MCF 10A (cell line): Measurements from ENCODE around the gene HTR1B. TPM values are rescaled to one million over a fixed set of nuclear protein-coding genes. Genes with fewer than 3 reads are reported as not detected.

Experiments used
- BruUV-seq: library from RNA; stranded (reverse); fragments of 400-500 nt; replicated peaks from 2 replicates; lab custom pipeline; 2021; lab: Mats Ljungman, UMichigan
- CTCF ChIA-PET: fragments of 300-600 bp; sonication (Branson Sonifier 250); formaldehyde crosslinking; extraction: SDS; loops from one replicate; lab custom pipeline; 2021; ENCODE audit warnings: antibody characterized with exemption, inconsistent platforms; lab: Yijun Ruan, JAX
- POLR2A ChIA-PET: fragments of 300-600, 350-650 bp; sonication (Branson Sonifier 250); formaldehyde crosslinking; extraction: SDS; loops from one replicate; lab custom pipeline; 2020; ENCODE audit warnings: antibody characterized with exemption, inconsistent platforms; lab: Yijun Ruan, JAX
- DNase-seq: peaks from one replicate; pipeline ENCODE4 v3.0.0-alpha.2; 2018; ENCODE audit not compliant: unreplicated experiment
- H3K27ac Mint-ChIP-seq: one replicate; pipeline ENCODE4 v1.8.0; 2022; ENCODE audit warnings: mild to moderate bottlenecking, low read depth, mixed read lengths; ENCODE audit not compliant: unreplicated experiment
- H3K27me3 Mint-ChIP-seq: one replicate; pipeline ENCODE4 v1.8.0; 2022; ENCODE audit warnings: mixed read lengths; ENCODE audit not compliant: insufficient read depth, unreplicated experiment
- H3K36me3 Mint-ChIP-seq: one replicate; pipeline ENCODE4 v1.8.0; 2022; ENCODE audit warnings: mild to moderate bottlenecking, moderate library complexity, mixed read lengths; ENCODE audit not compliant: insufficient read depth, unreplicated experiment
- H3K4me1 Mint-ChIP-seq: one replicate; pipeline ENCODE4 v1.8.0; 2022; ENCODE audit warnings: mixed read lengths; ENCODE audit not compliant: insufficient read depth, unreplicated experiment
- H3K4me3 Mint-ChIP-seq: one replicate; pipeline ENCODE4 v1.8.0; 2022; ENCODE audit warnings: mild to moderate bottlenecking, moderate library complexity, mixed read lengths; ENCODE audit not compliant: unreplicated experiment
- H3K9me3 Mint-ChIP-seq: one replicate; pipeline ENCODE4 v1.8.0; 2022; ENCODE audit warnings: mixed read lengths; ENCODE audit not compliant: unreplicated experiment
- CTCF ChIP-seq: fragments of 200-600 bp; IDR thresholded peaks from one replicate; pipeline ENCODE4 v1.8.0; 2022; ENCODE audit warnings: antibody characterized with exemption, mild to moderate bottlenecking; ENCODE audit not compliant: unreplicated experiment
- intact Hi-C: fragments of 100-400 bp; cut with micrococcal nuclease; formaldehyde crosslinking; loops from 2 replicates; pipeline ENCODE4 v1.14.1; 2022
- total RNA-seq: library from RNA; stranded (reverse); gene quantifications from 2 replicates; pipeline ENCODE4 v1.2.3, GENCODE V29; 2022

Gene HTR1B
- total RNA-seq, 1 experiment from 2014 or later = not detected

- TF ChIP-seq CTCF = no peak
- Mint-ChIP-seq H3K4me3 (peak overlapping the region; percentile 10), H3K36me3 (no peaks in the 10 kb centered on the region), H3K4me1 (peaks cover 8% of the 10 kb centered on the region), H3K9me3 (no peaks in the 10 kb centered on the region), H3K27ac (no peak overlapping the region), H3K27me3 (no peaks in the 10 kb centered on the region)
- no TSS peak for BruUV-seq
- POLR2A ChIA-PET = no interaction called here
- CTCF ChIA-PET = interaction anchor here (0.6 kb wide), 1 partner anchor 137 kb away, joined by 3 read pairs; no protein-coding TSS in a partner anchor
- peak; percentile 4 for DNase-seq
- intact Hi-C loops = loop anchor here (10.0 kb wide), 1 partner anchor 1360 kb away; no protein-coding TSS in a partner anchor
Observed at GRCh38 chr6:77474286-77474956, 11.1 kb upstream of the HTR1B start.

GRCh38 chr6:77470983-77471382, 7.7 kb upstream of the HTR1B start:
- no peak overlapping the region for H3K4me3 Mint-ChIP-seq
- H3K36me3 Mint-ChIP-seq = no peaks in the 10 kb centered on the region
- H3K4me1 Mint-ChIP-seq = peaks cover 8% of the 10 kb centered on the region
- H3K27me3 Mint-ChIP-seq = no peaks in the 10 kb centered on the region
- H3K27ac Mint-ChIP-seq = no peak overlapping the region
- TF ChIP-seq CTCF = no peak
- no peaks in the 10 kb centered on the region for H3K9me3 Mint-ChIP-seq
- DNase-seq = peak; percentile 50
- intact Hi-C loops = loop anchor here (10.0 kb wide), 1 partner anchor 1364 kb away; no protein-coding TSS in a partner anchor
- ChIA-PET POLR2A (no interaction called here), CTCF (interaction anchor here (0.6 to 2.0 kb wide), 4 partner anchors 8 to 1689 kb away, joined by 4 to 6 read pairs (median 6); no protein-coding TSS in a partner anchor)
- no TSS peak for BruUV-seq

GRCh38 chr6:77468939-77469338, 5.6 kb upstream of the HTR1B start:
- ChIA-PET CTCF (interaction anchor here (0.7 to 1.4 kb wide), 4 partner anchors 12 to 1576 kb away, joined by 3 to 4 read pairs (median 4); no protein-coding TSS in a partner anchor), POLR2A (no interaction called here)
- DNase-seq = no peak
- H3K27ac Mint-ChIP-seq = no peak overlapping the region
- no peak overlapping the region for H3K4me3 Mint-ChIP-seq
- BruUV-seq = no TSS peak
- no peaks in the 10 kb centered on the region for H3K27me3 Mint-ChIP-seq
- H3K4me1 Mint-ChIP-seq = peaks cover 8% of the 10 kb centered on the region
- intact Hi-C loops = no loop called here
- no peaks in the 10 kb centered on the region for H3K36me3 Mint-ChIP-seq
- TF ChIP-seq CTCF = no peak
- no peaks in the 10 kb centered on the region for H3K9me3 Mint-ChIP-seq
